ENCODE measurements around the gene CCDC160. TPM values are rescaled to one million over a fixed set of nuclear protein-coding genes. Genes with fewer than 3 reads are reported as not detected.

The CCDC160 gene
- total and polyA plus RNA-seq, 2 of the 8 experiments (the other 6 are each of a cell fraction or from before 2014, with no cell fraction given), result 0.92 to 2.6 TPM

- Histone ChIP-seq H3K36me3 (ENCODE audit: control insufficient read depth in 2 of 4, insufficient read depth in 4 of 4, low read length in 3 of 4) (peaks cover 0 to 7% (median 0%) of the 10 kb centered on the region in 4 experiments; a peak in 2 of 8 replicates), H2BK20ac (ENCODE audit: low read length) (no peak overlapping the region), H3K23me2 (ENCODE audit: low read depth, low read length) (no peaks in the 10 kb centered on the region), H4K20me1 (replicated peaks in 1 of 2; ENCODE audit: control insufficient read depth in 1 of 2, insufficient read depth in 2 of 2, low read length in 2 of 2) (no peaks in the 10 kb centered on the region), H3K27ac (ENCODE audit: low read depth, low read length) (no peak overlapping the region), H3K4ac (replicated peaks; ENCODE audit: insufficient read length, low read depth, low read length) (no peak overlapping the region), H3K27me3 (replicated peaks in 1 of 4; ENCODE audit: control insufficient read depth in 3 of 4, extremely low read depth in 1 of 4, insufficient read depth in 3 of 4, low read length in 3 of 4) (no peaks in the 10 kb centered on the region), H4K8ac (ENCODE audit: extremely low read depth, insufficient read depth, low read length) (no peak overlapping the region), H3K56ac (replicated peaks; ENCODE audit: insufficient read length, low read depth, low read length) (no peak overlapping the region), H2AFZ (ENCODE audit: low read length) (no peak overlapping the region), H4K5ac (ENCODE audit: insufficient read length, low read depth, low read length) (no peak overlapping the region), H2AK5ac (ENCODE audit: low read depth, low read length) (no peak overlapping the region), H3K9ac (replicated peaks in 1 of 4; ENCODE audit: extremely low read depth in 1 of 4, low read depth in 3 of 4, low read length in 3 of 4) (no peak overlapping the region), H2BK5ac (ENCODE audit: low read depth, low read length) (no peak overlapping the region), H3K23ac (ENCODE audit: insufficient read length) (no peak overlapping the region), H3K4me1 (replicated peaks in 1 of 4; ENCODE audit: control insufficient read depth in 3 of 4, insufficient read depth in 4 of 4, low read length in 3 of 4) (peaks cover 0 to 3% (median 0%) of the 10 kb centered on the region in 4 experiments; a peak in 1 of 7 replicates), H2BK120ac (replicated peaks; ENCODE audit: low read depth, low read length) (no peak overlapping the region), H3K79me2 (ENCODE audit: control insufficient read depth in 1 of 2, insufficient read depth in 2 of 2, low read length in 2 of 2) (no peaks in the 10 kb centered on the region), H3K9me3 (ENCODE audit: insufficient read depth in 2 of 2, low read depth in 1 of 2, low read length in 1 of 2) (no peaks in the 10 kb centered on the region), H3K4me3 (ENCODE audit: extremely low read depth in 1 of 4, insufficient read depth in 2 of 4, low read depth in 3 of 4, low read length in 4 of 4) (no peak overlapping the region), H3K14ac (ENCODE audit: insufficient read length) (no peak overlapping the region), H4K91ac (replicated peaks; ENCODE audit: insufficient read length, low read length) (no peak overlapping the region), H3K79me1 (ENCODE audit: low read depth, low read length) (no peaks in the 10 kb centered on the region), H3K4me2 (ENCODE audit: insufficient read depth in 1 of 2, low read depth in 2 of 2, low read length in 2 of 2) (no peak overlapping the region), H3K18ac (ENCODE audit: extremely low read depth, low read length) (no peak overlapping the region), H2BK15ac (ENCODE audit: low read length) (no peak overlapping the region), H2BK12ac (ENCODE audit: low read depth, low read length) (no peak overlapping the region)
- DNase-seq (ENCODE audit: low read depth in 1 of 2, low spot score in 2 of 2) (no peak), FAIRE-seq (no peak)
- ChIA-PET POLR2A (ENCODE audit: partially characterized antibody) (no interaction called here), CTCF (ENCODE audit: partially characterized antibody) (interaction anchor here (1.1 kb wide), 1 partner anchor 9 kb away, joined by 3 read pairs; no protein-coding TSS in a partner anchor)
- 88% methylated on average over 3 of the region's 3 CpGs; no CpG with 5 or more reads in 1 of the 2 experiments for WGBS, 2 experiments (ENCODE audit: extremely low coverage in 1 of 2, insufficient coverage in 1 of 2, insufficient read length in 1 of 2, insufficient replicate concordance in 2 of 2, low coverage in 1 of 2, low lambda C conversion rate in 2 of 2, missing lambda C conversion rate in 1 of 2)
- no peak for TF ChIP-seq RBBP5 (IDR thresholded peaks at IDR 0.05; ENCODE audit: borderline replicate concordance, low read depth, low read length)
- no peak for TF ChIP-seq BCL11A (IDR thresholded peaks at IDR 0.05; ENCODE audit: low read depth in 2 of 2, low read length in 2 of 2)
- no peak for TF ChIP-seq GTF2F1 (IDR thresholded peaks at IDR 0.05; ENCODE audit: borderline replicate concordance, low read depth, low read length)
- TF ChIP-seq CTBP2 (IDR thresholded peaks at IDR 0.05; ENCODE audit: borderline replicate concordance, insufficient read depth, insufficient read length, low read length), result no peak
- TF ChIP-seq RXRA (IDR thresholded peaks at IDR 0.05; ENCODE audit: insufficient read depth, low read depth, low read length), result no peak
- TF ChIP-seq YY1 (IDR thresholded peaks at IDR 0.05; ENCODE audit: low read depth, low read length), result no peak
- no peak for TF ChIP-seq TBP (IDR thresholded peaks at IDR 0.05; ENCODE audit: low read depth, low read length)
- no peak for TF ChIP-seq MAX (IDR thresholded peaks at IDR 0.05)
- no peak for TF ChIP-seq EGR1 (IDR thresholded peaks at IDR 0.05; ENCODE audit: borderline replicate concordance, low read depth, low read length)
- TF ChIP-seq NANOG (IDR thresholded peaks at IDR 0.05; ENCODE audit: insufficient read depth, low read depth, low read length, poor library complexity, severe bottlenecking), result no peak
- TF ChIP-seq SIX5 (IDR thresholded peaks at IDR 0.05; ENCODE audit: low read depth, low read length), result no peak
- no peak for TF ChIP-seq POLR2A (IDR thresholded peaks at IDR 0.05; ENCODE audit: control extremely low read depth in 1 of 2, low read depth in 2 of 2, low read length in 2 of 2)
- no peak for TF ChIP-seq TEAD4 (IDR thresholded peaks at IDR 0.05; ENCODE audit: low read depth, low read length)
- no peak for TF ChIP-seq CHD2 (IDR thresholded peaks at IDR 0.05; ENCODE audit: low read length)
- TF ChIP-seq SRF (IDR thresholded peaks at IDR 0.05; ENCODE audit: low read depth, low read length), result no peak
Observed at GRCh38 chrX:134247492-134247891, 10.5 kb downstream of the CCDC160 start.

All from H1 (cell line).